Smooth muscle cell (in vitro differentiated cells): ENCODE measurements around the gene ZC4H2. TPM values are rescaled to one million over a fixed set of nuclear protein-coding genes. Genes with fewer than 3 reads are reported as not detected.
A peak's percentile ranks its signal among the peaks of the same experiment; 100 is the strongest.
"Not testable (repeated sequence)": the region's sequence is repeated elsewhere in the genome, so short reads cannot be mapped to it uniquely, and the experiment has no call there.

Experiments
- DNase-seq: peaks from one replicate; lab custom pipeline; 2025; ENCODE audit not compliant: unreplicated experiment; lab: John Stamatoyannopoulos, UW
- H2AFZ ChIP-seq: fragments of 200-600 bp; sonication (generic); 2 replicates; pipeline ENCODE4 v1.6.0; 2016; ENCODE audit warnings: antibody characterized with exemption, low read depth, mild to moderate bottlenecking
- H3F3A ChIP-seq: fragments of 200-600 bp; sonication (generic); 2 replicates; pipeline ENCODE4 v1.6.0; 2017; ENCODE audit warnings: antibody characterized with exemption, low read depth
- H3K27ac ChIP-seq: fragments of 200-600 bp; sonication (generic); 2 replicates; pipeline ENCODE4 v1.5.1; 2016; ENCODE audit warnings: low read depth, mild to moderate bottlenecking
- H3K27me3 ChIP-seq: fragments of 200-600 bp; sonication (generic); 2 replicates; pipeline ENCODE4 v1.6.1; 2016; ENCODE audit warnings: low read depth, mild to moderate bottlenecking
- H3K36me3 ChIP-seq: fragments of 200-600 bp; sonication (generic); 2 replicates; pipeline ENCODE4 v1.5.1; 2016; ENCODE audit warnings: low read depth
- H3K4me1 ChIP-seq: fragments of 200-600 bp; sonication (generic); 2 replicates; pipeline ENCODE4 v1.5.1; 2016; ENCODE audit warnings: low read depth
- H3K4me2 ChIP-seq: fragments of 200-600 bp; sonication (generic); 2 replicates; pipeline ENCODE4 v1.6.0; 2016; ENCODE audit warnings: mild to moderate bottlenecking
- H3K4me3 ChIP-seq: fragments of 200-600 bp; sonication (generic); 2 replicates; pipeline ENCODE4 v1.5.1; 2016; ENCODE audit warnings: mild to moderate bottlenecking
- H3K79me2 ChIP-seq: fragments of 200-600 bp; sonication (generic); 2 replicates; pipeline ENCODE4 v1.6.0; 2016; ENCODE audit warnings: low read depth, mild to moderate bottlenecking
- H3K9ac ChIP-seq: fragments of 200-600 bp; sonication (generic); 2 replicates; pipeline ENCODE4 v1.6.0; 2016; ENCODE audit warnings: low read depth
- H3K9me3 ChIP-seq: fragments of 200-600 bp; sonication (generic); replicated peaks from 2 replicates; pipeline ENCODE4 v1.5.1; 2016; ENCODE audit warnings: low read depth
- H4K20me1 ChIP-seq: fragments of 200-600 bp; sonication (generic); 2 replicates; pipeline ENCODE4 v1.6.0; 2016; ENCODE audit warnings: low read depth
- WGBS: methylation state at CpG from one replicate; pipeline ENCODE4 v1.1.7; 2016; ENCODE audit warnings: low lambda C conversion rate; 5-methylcytosine and 5-hydroxymethylcytosine counted together
- polyA plus RNA-seq: library from polyadenylated mRNA; unstranded; fragments of >200 nt; fragmentation: Nextera tagmentation; extraction: Ambion mirVana; gene quantifications from 2 replicates; pipeline ENCODE4 v1.2.1, GENCODE V29; 2016
- total RNA-seq: library from RNA; depleted of rRNA; stranded (reverse); fragments of >200 nt; gene quantifications from 2 replicates; pipeline ENCODE4 v1.2.3, GENCODE V29; 2014
- TF ChIP-seq, protein P1 (sequence below): fragments of 200-600 bp; sonication (generic); IDR thresholded peaks from 2 replicates; pipeline ENCODE4 v1.5.1; 2017; ENCODE audit warnings: borderline replicate concordance, mild to moderate bottlenecking, antibody characterized with exemption; ENCODE audit not compliant: insufficient read depth, poor library complexity, severe bottlenecking

ZC4H2 gene
- total and polyA plus RNA-seq, 2 experiments from 2014 or later = 17.6 to 18.8 TPM

DNA sequence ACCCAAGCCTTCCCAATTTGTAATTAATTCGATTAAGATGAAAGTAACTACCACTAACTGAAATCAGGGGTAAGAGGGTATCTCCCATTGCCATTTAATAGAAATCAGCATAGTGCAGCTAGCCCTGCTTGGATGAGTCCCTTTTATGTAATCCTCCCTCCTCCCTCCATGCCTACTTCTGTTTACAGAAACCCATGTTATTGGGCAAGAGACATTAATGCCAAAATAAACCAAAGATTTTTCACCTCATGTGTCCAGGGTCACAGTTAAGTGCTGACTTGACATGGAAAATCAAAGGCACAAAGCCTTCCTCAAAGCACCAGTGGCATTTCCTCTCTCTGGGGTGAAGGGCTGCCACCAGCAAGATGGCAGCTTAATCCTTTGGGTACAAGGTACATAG is 50.8 kb downstream of the ZC4H2 start:
- Histone ChIP-seq H3F3A (no peaks in the 10 kb centered on the region), H3K9ac (no peak overlapping the region), H3K9me3 (peaks cover 3% of the 10 kb centered on the region), H4K20me1 (no peaks in the 10 kb centered on the region), H3K79me2 (no peaks in the 10 kb centered on the region), H3K4me2 (no peak overlapping the region), H2AFZ (no peak overlapping the region), H3K27me3 (no peaks in the 10 kb centered on the region), H3K36me3 (no peaks in the 10 kb centered on the region), H3K4me1 (no peaks in the 10 kb centered on the region), H3K4me3 (no peak overlapping the region), H3K27ac (no peak overlapping the region)
- WGBS = 60% methylated on average over 1 of the region's 1 CpG
- TF ChIP-seq, protein P1, sequence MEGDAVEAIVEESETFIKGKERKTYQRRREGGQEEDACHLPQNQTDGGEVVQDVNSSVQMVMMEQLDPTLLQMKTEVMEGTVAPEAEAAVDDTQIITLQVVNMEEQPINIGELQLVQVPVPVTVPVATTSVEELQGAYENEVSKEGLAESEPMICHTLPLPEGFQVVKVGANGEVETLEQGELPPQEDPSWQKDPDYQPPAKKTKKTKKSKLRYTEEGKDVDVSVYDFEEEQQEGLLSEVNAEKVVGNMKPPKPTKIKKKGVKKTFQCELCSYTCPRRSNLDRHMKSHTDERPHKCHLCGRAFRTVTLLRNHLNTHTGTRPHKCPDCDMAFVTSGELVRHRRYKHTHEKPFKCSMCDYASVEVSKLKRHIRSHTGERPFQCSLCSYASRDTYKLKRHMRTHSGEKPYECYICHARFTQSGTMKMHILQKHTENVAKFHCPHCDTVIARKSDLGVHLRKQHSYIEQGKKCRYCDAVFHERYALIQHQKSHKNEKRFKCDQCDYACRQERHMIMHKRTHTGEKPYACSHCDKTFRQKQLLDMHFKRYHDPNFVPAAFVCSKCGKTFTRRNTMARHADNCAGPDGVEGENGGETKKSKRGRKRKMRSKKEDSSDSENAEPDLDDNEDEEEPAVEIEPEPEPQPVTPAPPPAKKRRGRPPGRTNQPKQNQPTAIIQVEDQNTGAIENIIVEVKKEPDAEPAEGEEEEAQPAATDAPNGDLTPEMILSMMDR = no peak
- no peak for DNase-seq

DNA sequence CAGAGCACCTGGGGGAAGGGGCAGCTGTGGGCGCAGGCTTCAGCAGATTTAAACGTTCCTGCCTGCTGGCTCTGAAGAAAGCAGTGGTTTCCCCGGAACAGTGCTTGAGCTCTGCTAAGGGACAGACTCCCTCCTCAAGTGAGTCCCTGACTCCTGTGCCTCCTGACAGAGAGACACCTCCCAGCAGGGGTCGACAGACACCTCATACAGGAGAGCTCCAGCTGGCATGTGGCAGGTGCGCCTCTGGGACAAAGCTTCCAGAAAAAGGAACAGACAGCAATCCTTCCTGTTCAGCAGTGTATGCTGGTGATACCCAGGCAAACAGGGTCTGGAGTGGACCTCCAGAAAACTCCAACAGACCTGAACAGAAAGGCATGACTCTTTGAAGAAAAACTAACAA is 68.1 kb downstream of the ZC4H2 start:
- Histone ChIP-seq H3K9me3 (peaks cover 5% of the 10 kb centered on the region), H3K4me3 (no peak overlapping the region), H3K27ac (no peak overlapping the region), H3K36me3 (no peaks in the 10 kb centered on the region), H3K4me1 (no peaks in the 10 kb centered on the region), H3K9ac (no peak overlapping the region), H2AFZ (no peak overlapping the region), H3K79me2 (no peaks in the 10 kb centered on the region), H3F3A (no peaks in the 10 kb centered on the region), H3K27me3 (no peaks in the 10 kb centered on the region), H4K20me1 (no peaks in the 10 kb centered on the region), H3K4me2 (no peak overlapping the region)
- no peak for DNase-seq
- TF ChIP-seq, protein P1 = no peak
- WGBS = 82% methylated on average over 5 of the region's 5 CpGs

DNA sequence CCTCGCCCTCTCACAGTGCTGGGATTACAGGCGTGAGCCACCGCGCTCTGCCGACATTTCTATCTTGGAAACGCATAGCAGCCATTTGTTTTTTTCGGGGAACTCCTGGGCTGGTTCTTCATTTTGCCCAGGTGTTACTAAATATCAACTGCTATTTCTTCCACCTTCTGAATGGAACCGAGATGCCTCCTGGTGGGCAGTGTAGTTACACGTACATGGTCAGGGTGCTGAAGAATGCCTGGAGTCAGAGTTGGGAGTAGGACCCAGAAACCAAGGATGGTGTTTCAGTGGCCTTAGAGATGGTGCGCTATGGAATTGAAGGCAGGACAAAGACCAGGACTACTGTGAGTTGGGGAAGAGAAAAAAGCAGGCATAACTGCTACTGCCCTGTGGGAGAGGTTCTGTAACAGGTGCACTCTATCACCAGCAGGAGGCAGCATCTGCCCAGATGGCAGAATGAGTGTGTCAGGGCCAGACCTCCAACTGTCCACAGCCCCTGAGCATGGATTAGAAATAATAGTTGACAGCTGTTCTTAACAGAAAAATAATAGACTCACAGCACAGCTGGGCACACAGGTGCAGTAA is 81.7 kb downstream of the ZC4H2 start:
- Histone ChIP-seq H3K4me2 (no peak overlapping the region), H3K27ac (no peak overlapping the region), H3F3A (no peaks in the 10 kb centered on the region), H3K4me3 (no peak overlapping the region), H4K20me1 (no peaks in the 10 kb centered on the region), H2AFZ (no peak overlapping the region), H3K79me2 (no peaks in the 10 kb centered on the region), H3K36me3 (no peaks in the 10 kb centered on the region), H3K27me3 (no peaks in the 10 kb centered on the region), H3K9me3 (peaks cover 5% of the 10 kb centered on the region), H3K4me1 (no peaks in the 10 kb centered on the region), H3K9ac (no peak overlapping the region)
- 83% methylated on average over 10 of the region's 10 CpGs for WGBS
- no peak for DNase-seq
- TF ChIP-seq, protein P1 = peak; percentile 44

DNA sequence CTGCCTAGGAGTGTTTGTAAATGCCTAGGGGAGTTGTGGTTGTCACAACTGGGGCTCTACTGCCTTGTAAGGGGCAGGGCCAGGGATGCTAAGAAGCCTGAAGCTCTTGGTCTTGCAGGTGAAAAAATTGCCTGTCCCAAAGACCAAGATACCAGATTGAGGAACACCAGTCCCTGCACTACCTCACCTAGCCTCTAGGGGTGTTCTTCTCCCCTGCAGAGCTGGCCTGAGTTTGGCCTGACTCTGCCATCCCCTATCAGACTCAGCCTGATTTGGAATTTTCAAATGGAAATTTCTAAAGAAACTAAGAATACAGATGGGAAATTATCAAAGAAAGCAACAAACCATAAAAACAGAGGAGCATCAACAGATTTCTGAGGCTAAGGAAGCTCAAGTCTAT is 90.4 kb downstream of the ZC4H2 start:
- Histone ChIP-seq H3K9me3 (no peaks in the 10 kb centered on the region), H3K27me3 (no peaks in the 10 kb centered on the region), H3K4me2 (no peak overlapping the region), H3K27ac (no peak overlapping the region), H3K36me3 (no peaks in the 10 kb centered on the region), H3K4me3 (no peak overlapping the region), H3F3A (no peaks in the 10 kb centered on the region), H4K20me1 (no peaks in the 10 kb centered on the region), H3K4me1 (no peaks in the 10 kb centered on the region), H2AFZ (no peak overlapping the region), H3K79me2 (no peaks in the 10 kb centered on the region), H3K9ac (no peak overlapping the region)
- no peak for DNase-seq
- TF ChIP-seq, protein P1 = peak; percentile 36

DNA sequence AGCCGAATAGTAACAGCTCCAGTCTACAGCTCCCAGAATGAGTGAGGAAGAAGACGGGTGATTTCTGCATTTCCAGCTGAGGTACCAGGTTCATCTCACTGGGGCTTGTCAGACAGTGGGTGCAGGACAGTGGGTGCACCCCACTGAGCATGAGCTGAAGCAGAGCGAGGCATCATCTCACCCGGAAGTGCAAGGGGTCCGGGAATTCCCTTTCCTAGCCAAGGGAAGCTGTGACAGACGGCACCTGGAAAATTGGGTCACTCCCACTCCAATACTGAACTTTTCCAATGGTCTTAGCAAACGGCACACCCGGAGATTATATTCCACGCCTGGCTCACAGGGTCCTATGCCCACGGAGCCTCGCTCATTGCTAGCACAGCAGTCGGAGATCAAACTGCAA is 97.5 kb downstream of the ZC4H2 start:
- not testable (repeated sequence) for H3K36me3 ChIP-seq, H3K4me3 ChIP-seq, H3K27ac ChIP-seq, DNase-seq, H3F3A ChIP-seq, H3K79me2 ChIP-seq, H3K4me2 ChIP-seq, H2AFZ ChIP-seq, H3K9me3 ChIP-seq, H3K4me1 ChIP-seq, H4K20me1 ChIP-seq, H3K27me3 ChIP-seq, H3K9ac ChIP-seq
- WGBS = 85% methylated on average over 12 of the region's 12 CpGs
